ENCODE results near the gene ARPC2.
"Not testable (repeated sequence)": the region's sequence is repeated elsewhere in the genome, so short reads cannot be mapped to it uniquely, and the experiment has no call there.

Gene ARPC2

DNA sequence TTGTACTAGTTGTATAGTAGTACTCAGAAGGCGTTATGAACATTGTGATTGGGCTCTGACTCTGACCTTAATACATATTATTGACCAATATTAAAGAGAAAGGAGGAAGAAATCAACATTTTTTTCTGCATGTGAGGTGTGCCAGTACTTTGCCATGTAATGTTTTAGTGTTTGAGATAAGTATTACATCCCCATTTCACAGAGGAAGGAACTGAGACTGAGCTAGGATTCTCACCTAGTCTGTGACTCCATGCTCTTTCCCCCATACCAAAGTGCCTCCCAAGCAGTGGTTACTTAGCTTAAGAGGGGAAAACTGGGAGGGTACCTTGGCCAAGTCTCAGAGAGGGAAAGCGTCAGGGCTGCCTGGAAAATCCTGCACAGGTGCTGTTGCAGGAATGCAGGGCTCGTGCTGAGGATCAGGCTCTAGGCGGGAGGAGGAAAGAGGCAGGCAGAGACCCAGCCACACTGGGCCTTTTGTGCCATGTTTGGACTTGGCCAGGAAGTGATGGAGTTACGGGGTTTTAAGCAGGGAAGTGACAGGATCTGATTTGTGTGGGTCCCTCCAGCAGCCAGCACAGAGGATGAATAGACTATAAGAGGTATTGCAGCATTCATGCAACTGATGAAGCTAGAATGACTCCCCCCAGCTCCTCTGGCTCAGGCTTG is 55.0 kb downstream of the ARPC2 start:
- DNase-seq: no peak

DNA sequence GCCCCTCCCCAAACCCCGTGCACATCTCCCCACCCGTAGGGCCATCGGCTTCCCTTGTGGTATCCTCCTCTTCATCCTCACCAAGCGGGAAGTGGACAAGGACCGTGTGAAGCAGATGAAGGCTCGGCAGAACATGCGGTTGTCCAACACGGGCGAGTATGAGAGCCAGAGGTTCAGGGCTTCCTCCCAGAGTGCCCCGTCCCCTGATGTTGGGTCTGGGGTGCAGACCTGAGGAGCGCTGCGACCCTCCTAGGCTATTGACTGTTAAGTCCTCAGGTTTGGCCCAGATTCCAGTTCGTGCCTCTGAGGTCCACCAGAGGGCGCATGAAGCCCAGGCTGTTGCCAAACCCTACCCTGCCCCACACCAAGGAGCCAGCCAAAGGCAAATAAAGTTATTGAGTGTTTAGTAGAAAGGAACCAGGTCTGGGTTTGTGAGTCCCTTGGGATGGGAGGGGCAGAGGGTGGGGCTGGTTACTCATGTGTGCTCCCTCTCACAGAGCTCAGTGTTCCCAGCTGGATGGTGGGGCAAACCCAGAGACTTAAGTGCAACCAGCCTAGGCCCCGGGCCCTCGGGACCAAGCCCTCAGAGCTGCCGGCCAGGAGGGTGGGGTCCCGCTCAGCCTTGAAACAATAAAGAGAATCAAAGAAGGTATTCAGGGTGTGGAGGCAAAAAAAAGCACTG is 55.7 kb downstream of the ARPC2 start:
- DNase-seq: peak; percentile 85 to 88

DNA sequence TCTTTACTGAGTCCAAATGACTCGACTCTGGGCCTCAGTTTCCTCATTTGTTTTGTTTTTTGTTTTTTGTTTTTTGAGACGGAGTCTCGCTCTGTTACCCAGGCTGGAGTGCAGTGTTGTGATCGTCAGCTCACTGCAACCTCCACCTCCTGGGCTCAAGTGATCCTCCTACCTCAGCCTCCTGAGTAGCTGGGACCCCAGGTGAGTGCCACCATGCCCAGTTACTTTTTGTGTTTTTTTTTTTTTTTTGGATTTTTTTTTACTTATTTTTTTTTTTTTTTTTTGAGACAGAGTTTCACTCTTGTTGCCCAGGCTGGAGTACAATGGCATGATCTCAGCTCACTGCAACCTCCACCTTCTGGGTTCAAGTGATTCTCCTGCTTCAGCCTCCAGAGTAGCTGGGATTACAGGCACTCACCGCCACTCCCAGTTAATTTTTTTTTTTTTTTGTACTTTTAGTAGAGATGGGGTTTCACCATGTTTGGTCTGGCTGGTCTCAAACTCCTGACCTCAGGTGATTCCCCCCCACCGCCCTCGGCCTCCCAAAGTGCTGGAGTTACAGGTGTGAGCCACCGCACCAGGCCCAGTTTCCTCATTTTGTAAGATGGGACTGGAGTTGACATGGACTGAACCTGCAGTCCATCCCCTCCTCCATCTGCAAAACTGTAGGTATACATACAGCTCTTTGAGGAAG is 56.4 kb downstream of the ARPC2 start:
- not testable (repeated sequence) for DNase-seq

DNA sequence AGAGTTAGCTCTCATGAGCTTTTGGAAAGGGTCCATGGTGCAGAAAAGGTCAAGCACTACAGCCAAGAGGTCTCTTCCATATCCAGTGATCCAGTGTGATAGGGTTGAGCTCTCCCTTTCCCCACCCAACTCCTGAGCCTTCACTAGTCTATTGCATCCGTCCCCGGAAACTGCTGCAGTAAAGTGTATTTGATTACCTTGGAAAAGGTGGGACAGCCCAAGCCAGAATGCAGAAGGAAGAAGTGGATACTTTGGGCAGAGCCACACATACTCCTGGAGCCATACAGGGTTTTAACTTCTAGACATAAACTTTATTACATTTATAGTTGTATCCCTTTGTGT is 56.9 kb downstream of the ARPC2 start:
- DNase-seq: no peak

DNA sequence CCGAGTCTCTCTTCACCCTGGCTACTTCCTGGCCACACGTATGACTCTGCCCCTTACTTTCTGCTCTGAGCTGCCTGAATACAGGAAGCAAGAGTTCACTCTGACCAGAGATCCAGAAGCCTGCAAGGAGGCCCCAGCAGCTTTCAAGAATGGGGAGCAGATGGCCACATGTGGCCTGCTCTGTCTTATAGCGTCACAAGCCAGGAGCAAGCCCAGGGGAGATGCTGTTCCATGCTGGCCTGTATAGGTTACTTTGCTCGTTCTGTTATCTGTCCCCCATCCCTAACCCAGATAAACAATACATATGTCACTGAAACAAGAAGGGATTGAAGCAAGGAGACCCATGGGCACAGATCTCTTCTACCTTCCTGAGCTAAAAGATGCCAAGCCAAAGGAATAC is 57.6 kb downstream of the ARPC2 start:
- no peak for DNase-seq

DNA sequence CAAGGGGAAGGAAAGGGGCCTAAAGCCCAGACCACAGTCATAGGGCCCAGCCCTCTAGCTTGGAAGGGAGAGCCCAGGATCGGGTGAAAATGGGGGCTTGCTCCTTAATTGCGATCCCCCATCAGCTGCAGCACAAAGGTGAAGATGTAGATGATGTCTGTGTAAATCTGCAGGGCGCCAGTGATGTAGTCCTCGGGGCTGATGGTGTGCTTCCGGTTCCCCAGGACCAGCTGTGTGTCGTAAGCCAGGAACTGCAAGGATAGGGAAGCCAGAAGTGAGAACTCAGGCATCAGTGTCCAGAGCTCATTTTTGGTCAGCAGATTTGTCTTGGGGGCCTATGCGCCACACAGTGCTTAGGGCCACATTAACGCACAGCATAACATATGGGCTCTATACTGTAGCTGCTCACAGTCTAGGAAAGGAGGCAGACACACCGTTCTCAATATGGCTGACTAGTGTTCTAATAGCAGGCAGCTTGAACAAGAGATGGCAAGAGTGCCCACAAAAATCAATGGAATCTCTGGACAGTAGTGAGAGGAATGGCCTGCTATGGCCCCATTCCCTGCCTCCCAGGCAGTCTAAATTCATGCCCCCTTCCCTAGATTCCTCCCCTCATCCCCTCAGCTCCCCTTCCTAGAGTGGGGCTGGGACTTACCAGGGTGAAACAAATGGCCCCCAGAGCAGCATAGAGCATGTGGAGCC is 58.5 kb downstream of the ARPC2 start:
- no peak for DNase-seq

DNA sequence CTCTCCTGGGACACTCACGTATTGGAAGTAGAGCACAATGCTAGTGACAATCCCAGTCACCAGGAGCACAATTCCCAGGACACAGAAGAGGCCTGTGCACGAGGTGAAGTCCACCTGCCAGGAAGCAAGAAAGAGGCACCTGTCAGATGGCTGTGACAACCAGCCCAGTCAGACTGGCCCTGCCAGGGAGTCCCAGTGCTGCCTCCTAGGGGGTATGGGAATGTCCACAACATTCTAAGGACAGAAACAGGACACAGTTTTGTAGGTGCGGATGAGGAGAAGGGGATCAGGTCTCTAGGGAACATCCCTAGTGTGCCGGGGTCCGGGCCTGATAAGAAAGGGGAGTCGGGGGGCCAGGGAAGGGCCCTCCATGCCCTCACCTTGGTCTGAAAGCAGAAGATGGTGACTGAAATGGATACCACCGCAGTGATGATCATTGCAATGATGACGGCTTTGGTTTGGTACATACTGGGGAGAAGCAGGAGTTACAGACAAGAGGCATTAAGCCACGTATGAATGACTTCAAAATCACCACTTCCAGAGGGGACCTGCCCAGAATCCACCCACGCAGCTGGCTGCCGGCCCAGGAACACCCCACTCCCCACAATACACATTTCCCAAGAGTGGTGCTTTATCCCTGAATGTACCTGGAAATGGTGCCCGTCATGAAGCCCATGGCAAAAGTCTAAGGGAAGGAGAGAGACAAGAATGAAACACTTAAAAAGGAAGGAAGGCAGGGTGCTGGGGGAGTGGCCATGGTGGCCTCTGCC is 60.2 kb downstream of the ARPC2 start:
- no peak for DNase-seq

DNA sequence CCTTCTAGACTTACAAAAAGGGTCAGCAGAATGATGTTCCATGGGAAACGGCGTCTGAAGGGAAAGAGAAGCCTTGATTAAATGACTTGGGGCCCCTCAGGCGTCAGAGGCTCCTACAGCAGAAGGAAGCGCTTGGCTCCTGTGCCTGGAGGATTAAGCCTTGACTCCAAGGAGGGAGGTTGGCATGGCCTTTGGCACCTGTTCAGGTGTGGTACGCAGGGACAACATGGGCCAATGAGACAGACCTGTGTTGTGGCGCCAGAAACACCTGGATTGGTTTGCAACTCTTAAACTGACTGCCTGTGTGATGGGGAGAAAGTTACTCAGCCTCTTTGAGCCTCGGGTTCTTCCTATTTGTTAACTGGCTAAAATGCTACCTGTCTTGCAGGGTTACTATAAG is 60.9 kb downstream of the ARPC2 start:
- no peak for DNase-seq

DNA sequence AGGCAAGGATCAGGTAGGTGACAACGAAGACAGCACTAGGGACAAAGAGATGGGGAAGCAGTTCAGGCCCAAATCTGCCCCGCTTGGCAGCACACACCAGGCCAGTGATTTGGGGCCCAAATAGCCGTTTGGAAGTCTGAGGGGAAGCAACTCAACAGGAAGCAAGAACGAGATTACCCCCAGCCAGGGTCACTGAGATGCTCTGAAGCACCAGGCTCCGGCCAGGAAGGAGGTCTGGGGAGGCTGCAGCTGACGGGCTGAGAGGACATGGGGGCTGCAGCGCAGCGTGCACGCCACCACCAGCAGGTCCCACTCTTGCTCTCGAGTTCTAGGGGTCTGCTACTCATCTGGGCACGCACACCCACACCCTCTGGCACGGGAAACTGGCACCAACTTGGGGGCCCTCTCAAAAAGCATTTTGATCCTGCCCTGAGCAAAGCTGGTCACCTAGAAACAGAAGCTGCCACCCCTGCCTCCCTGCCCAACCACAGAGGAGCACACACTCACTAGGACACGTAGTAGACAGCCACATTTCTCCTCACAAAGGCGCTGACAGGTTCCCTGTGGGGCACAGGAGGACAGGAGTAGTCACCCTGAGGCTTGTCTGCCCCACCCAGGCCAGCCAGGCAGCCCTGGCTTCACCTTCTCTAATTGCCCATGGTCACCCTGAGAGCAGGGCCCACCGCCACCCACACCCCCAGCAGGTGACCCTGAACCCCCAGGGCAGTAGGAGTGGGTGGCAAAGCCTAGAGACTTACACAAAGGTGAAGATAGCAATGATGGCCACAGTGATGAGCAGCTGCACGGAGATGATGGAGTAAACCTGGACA is 61.8 kb downstream of the ARPC2 start:
- DNase-seq: no peak

DNA sequence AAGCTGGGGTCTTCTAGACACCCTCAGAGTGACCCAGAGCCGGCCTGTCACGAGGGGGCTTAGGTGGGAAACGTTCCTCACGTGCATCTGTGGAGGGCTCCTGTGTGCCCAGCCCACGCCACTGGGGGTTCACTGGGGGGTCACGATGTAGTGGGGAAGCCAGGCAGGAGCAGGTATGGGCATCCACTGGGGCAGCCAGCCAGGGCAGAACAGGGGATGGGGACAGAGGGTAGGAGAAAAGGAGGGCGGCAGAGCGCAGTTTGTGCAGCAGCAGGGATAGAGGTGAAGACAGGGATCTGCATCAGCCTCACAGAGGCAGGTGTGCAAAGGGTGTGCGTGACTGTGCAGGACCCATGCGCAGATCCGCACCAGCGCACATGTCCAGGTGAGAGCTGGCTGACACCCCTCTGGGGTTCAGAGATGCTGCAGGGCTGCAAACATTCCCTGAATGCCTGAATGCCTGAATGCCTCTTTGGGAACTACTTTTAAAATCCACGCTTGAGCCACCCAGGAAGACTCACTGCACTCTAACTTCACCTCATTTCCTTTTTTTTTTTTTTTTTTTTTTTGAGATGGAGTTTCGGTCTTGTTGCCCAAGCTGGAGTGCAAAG is 63.4 kb downstream of the ARPC2 start:
- DNase-seq: no peak

DNA sequence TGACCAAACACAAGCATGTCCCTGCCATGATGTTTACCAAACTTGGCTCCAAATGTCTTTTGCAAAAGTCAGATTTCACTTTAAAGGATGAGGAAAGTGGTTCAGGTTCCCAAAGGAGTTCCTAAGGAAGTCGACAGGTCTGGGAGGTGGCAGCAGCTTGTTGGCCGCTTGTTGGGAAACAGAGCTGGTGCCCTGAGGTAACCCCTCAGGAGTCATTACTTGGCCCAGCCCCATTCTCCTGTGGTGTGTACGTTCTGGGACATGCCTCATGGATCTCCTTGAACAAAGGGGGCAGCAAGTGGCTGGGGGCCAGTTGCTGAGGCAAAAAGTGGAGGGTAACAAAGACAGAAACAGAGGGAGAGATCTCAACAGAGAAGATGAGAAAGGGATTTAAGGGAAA is 64.5 kb downstream of the ARPC2 start:
- no peak for DNase-seq

DNA sequence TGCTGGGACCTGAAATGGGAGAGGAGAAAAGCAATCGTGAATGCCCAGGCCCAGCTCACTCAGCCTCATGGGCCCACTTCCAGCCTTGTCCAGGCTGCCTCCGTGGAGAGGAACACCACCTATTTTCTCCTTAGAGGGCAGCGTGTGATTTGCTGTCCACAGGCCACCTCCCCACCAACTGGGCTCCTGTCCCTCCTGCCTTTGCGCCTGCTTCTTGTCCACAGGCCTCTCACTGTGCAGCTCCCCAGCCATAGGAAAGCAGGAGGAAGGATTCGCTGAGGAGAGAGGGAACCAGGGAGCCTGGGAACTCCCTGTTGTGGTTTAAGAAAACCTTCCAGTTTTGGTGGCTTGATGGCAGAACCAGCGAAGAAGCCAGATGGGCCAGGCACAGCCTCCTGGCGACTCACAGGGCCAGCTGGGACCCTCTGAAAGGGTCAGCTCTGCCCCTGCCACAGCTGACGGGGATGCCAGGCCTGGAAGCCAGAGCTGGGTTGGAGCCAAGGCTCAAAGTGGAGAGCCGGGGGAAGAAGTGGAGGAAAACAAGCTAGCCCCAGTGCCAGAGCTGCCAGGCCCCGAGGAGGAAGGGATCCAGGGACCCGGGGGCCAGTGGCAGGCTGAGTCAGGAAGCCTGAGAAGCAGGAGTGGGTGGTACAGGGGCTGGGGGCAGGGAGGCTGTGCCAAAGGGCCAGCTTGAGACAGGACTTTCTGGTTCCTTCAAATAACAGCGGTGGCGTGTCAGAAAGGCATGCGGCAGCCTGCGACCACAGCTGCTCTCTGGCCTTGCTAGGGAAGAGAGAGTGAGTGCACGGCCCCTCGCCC is 65.4 kb downstream of the ARPC2 start:
- no peak for DNase-seq

DNA sequence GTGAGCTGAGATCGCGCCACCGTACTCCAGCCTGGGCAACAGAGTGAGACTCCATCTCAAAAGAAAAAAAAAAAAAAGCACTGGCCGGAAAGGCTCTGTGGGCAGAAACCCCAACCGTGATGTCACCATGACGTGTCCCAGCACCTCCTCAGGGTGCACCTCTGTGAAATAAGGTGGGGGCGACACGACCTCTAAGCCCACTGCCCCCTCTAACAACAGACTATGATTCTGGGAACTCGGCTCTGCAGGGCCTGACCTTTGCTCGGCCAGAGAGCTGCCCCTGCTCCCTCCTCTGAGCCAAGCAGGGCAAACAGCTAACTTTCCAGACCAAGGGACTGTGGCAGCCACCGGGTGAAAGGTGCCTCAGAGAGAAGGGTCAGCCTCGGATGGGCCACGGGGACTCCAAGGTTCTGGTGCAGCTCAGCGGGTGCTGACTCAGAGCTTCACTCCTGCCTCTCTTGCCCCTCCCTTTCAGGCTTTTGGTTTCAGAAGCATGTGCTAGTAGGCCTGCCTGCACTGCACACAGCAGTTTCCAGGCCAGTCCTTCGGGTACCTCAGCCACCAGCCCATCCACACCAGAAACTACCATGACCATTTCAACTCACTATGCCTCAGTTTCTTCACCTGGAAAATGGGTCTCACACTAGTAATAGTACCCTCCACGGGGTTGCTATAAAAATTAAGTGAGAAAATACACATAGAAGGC is 67.3 kb downstream of the ARPC2 start:
- DNase-seq: peak; percentile 58 to 70

DNA sequence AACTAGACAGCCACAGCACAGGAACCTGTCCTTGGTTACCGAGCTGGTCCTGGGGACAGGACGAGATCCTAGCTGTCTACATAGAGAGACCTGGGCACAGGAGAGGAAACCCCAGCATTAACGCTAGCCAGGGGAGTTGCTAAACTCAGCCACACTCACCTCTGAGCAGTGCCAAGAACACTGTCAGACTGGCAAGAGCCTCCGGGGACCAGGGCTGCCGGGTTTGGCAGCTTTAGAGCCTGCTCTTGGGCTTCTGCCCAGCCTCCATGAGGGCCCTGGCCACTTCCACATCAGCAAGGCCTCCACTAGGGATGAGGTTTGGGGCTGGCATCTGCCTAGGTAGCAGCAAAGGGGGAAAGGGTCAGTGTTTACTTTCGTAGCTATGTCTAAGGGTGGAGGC is 68.6 kb downstream of the ARPC2 start:
- peak; percentile 28 to 36 for DNase-seq

DNA sequence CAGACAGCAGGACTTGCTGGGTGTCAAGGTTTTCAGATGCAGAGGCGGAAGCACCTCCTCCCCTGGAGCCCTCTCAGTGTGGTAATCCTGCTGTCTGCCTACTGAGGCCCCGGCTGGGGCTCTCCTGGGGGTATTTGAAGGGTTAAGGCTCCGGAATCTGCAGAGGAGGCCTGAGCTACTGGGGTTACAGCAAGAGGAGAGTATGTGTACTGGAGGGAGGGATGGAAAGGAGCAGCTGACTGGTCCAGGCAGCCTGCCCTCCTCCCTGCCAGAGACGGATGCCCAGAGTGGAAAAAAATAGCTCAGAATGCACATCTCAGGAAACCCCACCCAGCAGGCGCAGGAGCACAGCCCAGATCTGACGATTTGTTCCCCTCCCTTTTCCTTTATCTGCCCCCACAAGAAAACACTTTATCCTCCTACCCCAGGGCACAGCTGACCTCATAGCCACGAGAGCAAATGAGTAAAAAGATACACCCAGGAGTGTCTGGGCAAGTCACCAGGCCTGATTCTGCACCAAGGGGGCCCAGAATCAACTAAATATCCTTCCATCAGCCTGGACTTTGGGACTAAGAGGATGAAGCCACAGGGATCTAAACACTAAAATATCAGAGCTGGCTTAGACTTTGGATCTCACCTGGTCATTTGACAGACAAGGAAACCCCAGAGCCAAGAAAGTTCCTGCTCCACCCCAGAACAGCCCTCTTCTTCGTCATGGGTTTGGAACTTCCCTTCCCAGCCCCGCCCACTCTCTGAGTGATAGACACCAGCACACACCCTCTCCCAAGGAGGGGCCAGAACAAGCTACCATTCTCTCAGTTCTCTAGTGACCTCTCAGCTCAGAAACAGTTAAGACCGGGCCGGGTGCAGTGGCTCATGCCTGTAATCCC is 69.8 kb downstream of the ARPC2 start:
- DNase-seq: peak; percentile 91 to 93

DNA sequence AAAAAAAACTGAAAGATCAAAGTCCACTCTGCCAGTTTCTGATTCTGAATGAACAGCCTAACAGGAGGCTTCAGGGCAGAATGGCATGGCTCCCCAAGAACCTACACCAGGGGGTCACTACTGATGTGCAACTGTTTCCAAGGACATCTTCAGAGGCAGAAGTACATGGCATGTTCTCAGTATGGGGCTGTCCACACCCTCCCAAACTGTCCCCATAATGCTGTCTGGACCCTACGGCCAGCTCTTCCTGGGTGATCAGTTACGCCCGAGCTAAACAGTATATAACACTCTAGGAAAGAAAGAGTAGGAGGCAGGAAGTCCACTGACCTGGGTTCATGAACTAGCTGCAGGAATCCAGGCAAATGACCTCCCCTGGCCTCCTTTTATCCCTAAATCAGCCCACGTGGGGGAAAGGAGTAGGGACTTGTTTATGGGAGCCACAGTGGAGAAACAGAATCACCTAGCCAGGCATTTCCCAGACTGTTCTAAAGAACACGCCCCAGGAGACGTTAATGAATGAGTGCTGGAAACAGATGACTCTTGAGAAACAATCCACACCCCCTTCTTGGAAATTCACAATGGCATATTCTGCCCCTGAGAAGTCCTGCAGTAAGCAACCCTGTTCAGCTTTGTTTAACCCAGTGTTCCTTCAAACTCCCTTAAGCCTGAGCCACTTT is 72.8 kb downstream of the ARPC2 start:
- peak in 1 of 2 donors; percentile 22 for DNase-seq

DNA sequence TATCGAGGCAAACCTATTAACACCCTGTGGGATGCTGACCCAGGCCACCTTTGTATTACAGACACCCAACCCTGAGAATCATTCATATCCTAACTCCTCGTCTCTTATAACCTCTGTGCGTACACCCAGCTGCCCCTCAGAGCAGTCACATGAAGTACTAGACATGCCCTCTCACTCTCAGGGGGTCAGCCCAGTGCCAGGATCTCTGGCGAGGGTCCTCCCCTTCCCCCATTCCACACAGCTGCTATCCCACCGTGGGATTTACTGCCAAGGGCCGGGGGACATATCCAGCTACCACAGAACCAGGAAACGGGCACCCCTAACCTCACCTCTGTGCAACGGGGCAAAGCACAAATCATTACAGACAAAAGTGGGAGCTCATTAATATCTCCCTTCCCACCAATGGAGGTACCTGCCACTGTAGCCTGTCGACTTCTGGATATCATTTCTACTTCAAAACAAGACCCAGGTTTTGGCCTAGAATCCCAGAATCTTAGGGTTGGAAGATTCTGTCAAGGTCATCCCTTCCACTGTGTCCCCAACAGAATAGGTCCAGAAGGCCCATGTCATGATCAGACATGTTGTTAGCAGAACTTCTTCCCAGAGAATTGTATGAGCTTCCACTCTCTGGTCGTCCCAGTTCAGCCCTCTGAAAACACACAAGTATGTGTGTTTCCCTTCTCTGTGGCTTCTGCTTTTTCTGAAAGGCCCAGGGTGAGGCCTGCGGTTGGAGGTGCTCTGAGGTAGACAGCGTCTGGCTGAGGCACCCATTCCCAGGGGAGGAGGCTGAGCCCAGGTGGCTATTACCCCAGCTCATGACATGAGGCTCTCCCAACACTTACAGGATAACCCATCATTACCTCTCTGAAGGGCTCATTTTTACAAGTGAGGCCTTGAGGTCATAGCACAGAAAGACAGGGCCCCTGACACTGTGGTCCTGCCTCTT is 73.6 kb downstream of the ARPC2 start:
- peak; percentile 68 to 88 for DNase-seq

Data from CD4-positive, alpha-beta T cell treated with Interleukin-4 for 1 hour (primary cell).